Measurements from ENCODE around the gene SERPINE3.

GRCh38 chr13:51397262-51397941 is 57.9 kb downstream of the SERPINE3 start:
- TF ChIP-seq SUZ12 (IDR thresholded peaks at IDR 0.05; ENCODE audit: extremely low read depth, insufficient read depth, insufficient read length) (no peak), YY1 (IDR thresholded peaks at IDR 0.05; ENCODE audit: insufficient read depth, insufficient read length) (no peak), ZNF274 (IDR thresholded peaks at IDR 0.05; ENCODE audit: low read depth, low read length) (no peak)
